ENCODE results near the gene EXT2. TPM values are rescaled to one million over a fixed set of nuclear protein-coding genes. Genes with fewer than 3 reads are reported as not detected.

EXT2 gene
- total and polyA plus RNA-seq, 2 donors from 2014 or later, result 29.8 to 54.1 TPM

DNA sequence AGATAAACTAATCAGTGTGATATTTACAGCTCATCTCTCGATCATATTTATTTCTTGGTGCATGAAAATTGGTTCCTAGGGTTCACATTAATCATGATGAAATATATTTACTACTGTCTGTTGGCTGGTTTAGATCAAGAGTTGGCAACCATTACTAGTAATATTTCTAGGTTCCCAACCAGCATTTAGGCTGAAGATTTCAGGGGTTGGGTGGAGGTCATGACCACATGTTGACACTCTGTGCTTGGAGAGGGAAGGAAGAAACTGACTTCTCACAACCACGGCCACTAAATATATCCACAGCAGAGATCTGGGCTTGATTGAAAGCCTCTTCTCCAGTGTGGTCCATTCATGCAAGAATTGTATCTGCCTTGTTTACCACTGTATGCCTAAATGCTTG lies 126.5 kb downstream of the EXT2 start:
- H3K9me3 ChIP-seq (ENCODE audit: control insufficient read depth in 2 of 3, insufficient read depth in 1 of 3, low read length in 3 of 3), result no peaks in the 10 kb centered on the region
- H3K27me3 ChIP-seq (ENCODE audit: control insufficient read depth, insufficient read depth, low read length), result no peaks in the 10 kb centered on the region
- no peak overlapping the region for H3K4me3 ChIP-seq (ENCODE audit: low read length in 3 of 3)
- H3K4me1 ChIP-seq (ENCODE audit: control insufficient read depth in 2 of 3, insufficient read depth in 2 of 3, low read depth in 1 of 3, low read length in 3 of 3), result no peaks in the 10 kb centered on the region
- FAIRE-seq, result no peak
- intact Hi-C loops (cut with DNase I), result no loop called here
- TF ChIP-seq, protein P1, sequence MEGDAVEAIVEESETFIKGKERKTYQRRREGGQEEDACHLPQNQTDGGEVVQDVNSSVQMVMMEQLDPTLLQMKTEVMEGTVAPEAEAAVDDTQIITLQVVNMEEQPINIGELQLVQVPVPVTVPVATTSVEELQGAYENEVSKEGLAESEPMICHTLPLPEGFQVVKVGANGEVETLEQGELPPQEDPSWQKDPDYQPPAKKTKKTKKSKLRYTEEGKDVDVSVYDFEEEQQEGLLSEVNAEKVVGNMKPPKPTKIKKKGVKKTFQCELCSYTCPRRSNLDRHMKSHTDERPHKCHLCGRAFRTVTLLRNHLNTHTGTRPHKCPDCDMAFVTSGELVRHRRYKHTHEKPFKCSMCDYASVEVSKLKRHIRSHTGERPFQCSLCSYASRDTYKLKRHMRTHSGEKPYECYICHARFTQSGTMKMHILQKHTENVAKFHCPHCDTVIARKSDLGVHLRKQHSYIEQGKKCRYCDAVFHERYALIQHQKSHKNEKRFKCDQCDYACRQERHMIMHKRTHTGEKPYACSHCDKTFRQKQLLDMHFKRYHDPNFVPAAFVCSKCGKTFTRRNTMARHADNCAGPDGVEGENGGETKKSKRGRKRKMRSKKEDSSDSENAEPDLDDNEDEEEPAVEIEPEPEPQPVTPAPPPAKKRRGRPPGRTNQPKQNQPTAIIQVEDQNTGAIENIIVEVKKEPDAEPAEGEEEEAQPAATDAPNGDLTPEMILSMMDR (IDR thresholded peaks at IDR 0.05; ENCODE audit: borderline replicate concordance, extremely low read depth, insufficient read depth), result no peak
- no peak overlapping the region for H3K9ac ChIP-seq (ENCODE audit: low read length in 3 of 3)
- no peaks in the 10 kb centered on the region for H3K36me3 ChIP-seq (ENCODE audit: control insufficient read depth in 2 of 3, insufficient read depth in 3 of 3, low read length in 3 of 3)
- no peak for DNase-seq
- H3K27ac ChIP-seq (ENCODE audit: low read depth in 2 of 2, low read length in 2 of 2), result no peak overlapping the region

DNA sequence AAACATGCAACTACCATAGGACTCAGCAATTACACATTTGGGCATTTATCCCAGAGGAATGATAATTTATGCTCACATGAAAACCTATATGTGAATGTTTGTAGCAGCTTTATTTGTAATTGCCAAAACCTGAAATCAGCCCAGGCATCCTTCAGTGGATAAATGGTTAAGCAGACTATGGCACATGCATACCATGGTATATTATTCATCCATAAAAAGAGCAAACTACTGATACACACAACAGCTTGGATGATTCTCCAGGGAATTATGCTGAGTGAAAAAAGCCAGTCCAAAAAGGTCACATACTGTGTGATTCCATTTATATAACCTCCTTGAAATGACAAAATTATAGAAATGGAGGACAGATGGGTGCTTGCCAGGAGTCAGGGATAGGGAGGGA lies 127.8 kb downstream of the EXT2 start:
- DNase-seq, result no peak
- H3K36me3 ChIP-seq (ENCODE audit: control insufficient read depth in 2 of 3, insufficient read depth in 3 of 3, low read length in 3 of 3), result no peaks in the 10 kb centered on the region

DNA sequence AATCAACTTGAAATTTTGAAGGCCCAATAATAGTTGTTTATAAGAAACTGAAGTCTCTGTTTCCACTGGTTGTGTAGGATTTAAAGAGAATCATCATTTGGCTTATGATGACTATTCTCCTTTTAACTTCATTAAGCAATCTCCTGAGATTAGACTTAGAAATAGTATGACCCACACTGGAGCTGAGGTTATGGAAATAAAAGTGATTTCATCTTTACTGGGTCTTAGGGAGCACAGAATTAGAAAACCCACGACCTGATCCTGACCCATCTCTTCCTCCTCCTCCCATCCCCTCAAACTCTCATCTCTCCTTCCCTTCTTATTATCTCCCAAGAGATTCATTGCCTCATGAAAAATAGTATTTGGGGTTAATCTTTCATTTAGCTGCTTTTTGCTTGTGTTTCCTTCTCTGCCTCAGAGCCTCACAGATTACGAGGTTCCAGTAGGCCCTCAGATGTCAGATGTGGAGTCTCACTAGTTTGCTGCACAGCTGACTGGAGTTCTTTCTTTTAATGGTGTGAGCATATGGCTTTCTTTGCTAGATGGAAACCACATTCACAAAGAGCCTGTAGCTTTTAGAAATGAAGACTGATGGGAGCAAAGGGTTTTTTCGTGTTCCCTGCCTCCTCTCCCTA lies 129.5 kb downstream of the EXT2 start:
- no peaks in the 10 kb centered on the region for H3K9me3 ChIP-seq (ENCODE audit: control insufficient read depth in 2 of 3, insufficient read depth in 1 of 3, low read length in 3 of 3)
- FAIRE-seq, result no peak
- H3K27me3 ChIP-seq (ENCODE audit: control insufficient read depth, insufficient read depth, low read length), result no peaks in the 10 kb centered on the region
- no peaks in the 10 kb centered on the region for H3K4me1 ChIP-seq (ENCODE audit: control insufficient read depth in 2 of 3, insufficient read depth in 2 of 3, low read depth in 1 of 3, low read length in 3 of 3)
- H3K36me3 ChIP-seq (ENCODE audit: control insufficient read depth in 2 of 3, insufficient read depth in 3 of 3, low read length in 3 of 3), result peaks cover 0 to 2% (median 0%) of the 10 kb centered on the region in 3 donors
- TF ChIP-seq, protein P1 (IDR thresholded peaks at IDR 0.05; ENCODE audit: borderline replicate concordance, extremely low read depth, insufficient read depth), result no peak
- no peak overlapping the region for H3K4me3 ChIP-seq (ENCODE audit: low read length in 3 of 3)
- DNase-seq, result no peak
- no peak overlapping the region for H3K27ac ChIP-seq (ENCODE audit: low read depth in 2 of 2, low read length in 2 of 2)
- intact Hi-C loops (cut with DNase I), result no loop called here
- no peak overlapping the region for H3K9ac ChIP-seq (ENCODE audit: low read length in 3 of 3)

More for the DNA sequence above, 127.8 kb downstream of the EXT2 start:
- no peak overlapping the region for H3K4me3 ChIP-seq (ENCODE audit: low read length in 3 of 3)
- FAIRE-seq, result no peak
- no peak overlapping the region for H3K27ac ChIP-seq (ENCODE audit: low read depth in 2 of 2, low read length in 2 of 2)
- TF ChIP-seq, protein P1 (IDR thresholded peaks at IDR 0.05; ENCODE audit: borderline replicate concordance, extremely low read depth, insufficient read depth), result no peak
- H3K9me3 ChIP-seq (ENCODE audit: control insufficient read depth in 2 of 3, insufficient read depth in 1 of 3, low read length in 3 of 3), result no peaks in the 10 kb centered on the region
- H3K4me1 ChIP-seq (ENCODE audit: control insufficient read depth in 2 of 3, insufficient read depth in 2 of 3, low read depth in 1 of 3, low read length in 3 of 3), result no peaks in the 10 kb centered on the region
- no peaks in the 10 kb centered on the region for H3K27me3 ChIP-seq (ENCODE audit: control insufficient read depth, insufficient read depth, low read length)
- intact Hi-C loops (cut with DNase I), result no loop called here
- no peak overlapping the region for H3K9ac ChIP-seq (ENCODE audit: low read length in 3 of 3)

DNA sequence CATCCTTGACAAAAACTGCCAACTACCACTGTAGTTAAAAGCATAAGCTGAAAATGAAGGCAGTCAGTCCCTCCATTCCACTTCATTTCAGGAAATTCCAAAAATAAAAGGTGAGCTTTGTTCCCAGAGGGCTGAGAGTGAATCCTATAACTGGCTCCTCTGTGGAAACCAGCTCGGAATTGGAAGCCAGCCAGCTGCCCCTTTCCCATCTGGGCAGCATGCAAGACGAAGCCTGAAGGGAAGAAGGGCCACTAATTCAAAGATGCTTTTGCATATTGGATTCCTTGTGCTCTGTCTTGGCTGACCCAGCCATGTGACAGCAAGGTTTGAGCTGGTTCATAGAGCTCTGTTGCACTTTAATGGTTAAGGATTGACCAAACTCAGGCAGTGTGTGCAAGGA lies 131.0 kb downstream of the EXT2 start:
- TF ChIP-seq, protein P1 (IDR thresholded peaks at IDR 0.05; ENCODE audit: borderline replicate concordance, extremely low read depth, insufficient read depth), result no peak
- Histone ChIP-seq H3K9me3 (ENCODE audit: control insufficient read depth in 2 of 3, insufficient read depth in 1 of 3, low read length in 3 of 3) (no peaks in the 10 kb centered on the region), H3K27ac (ENCODE audit: low read depth in 2 of 2, low read length in 2 of 2) (no peak overlapping the region), H3K27me3 (ENCODE audit: control insufficient read depth, insufficient read depth, low read length) (no peaks in the 10 kb centered on the region), H3K36me3 (ENCODE audit: control insufficient read depth in 2 of 3, insufficient read depth in 3 of 3, low read length in 3 of 3) (peaks cover 0 to 2% (median 0%) of the 10 kb centered on the region in 3 donors), H3K9ac (ENCODE audit: low read length in 3 of 3) (no peak overlapping the region), H3K4me1 (ENCODE audit: control insufficient read depth in 2 of 3, insufficient read depth in 2 of 3, low read depth in 1 of 3, low read length in 3 of 3) (no peaks in the 10 kb centered on the region), H3K4me3 (ENCODE audit: low read length in 3 of 3) (no peak overlapping the region)
- intact Hi-C loops (cut with DNase I), result no loop called here
- FAIRE-seq, result no peak
- no peak for DNase-seq

All from kidney (tissue), 14 donors.